ENCODE data around the gene SPAG8. TPM values are rescaled to one million over a fixed set of nuclear protein-coding genes. Genes with fewer than 3 reads are reported as not detected.
A peak's percentile ranks its signal among the peaks of the same experiment; 100 is the strongest.

SPAG8 gene
- total RNA-seq, 1 experiment from 2014 or later = 0.63 TPM

GRCh38 chr9:35828716-35829083, 16.6 kb upstream of the SPAG8 start, which contains the start of gene FAM221B:
TSS of gene FAM221B (minus strand) at chr9:35828732. CDS start at chr9:35826161, 2,571 bp downstream.
- H3K27ac ChIP-seq = peak within 1 kb of the TSS; percentile 39; the same call in 1 of the 2 replicates
- no peak for DNase-seq
- peak within 1 kb of the TSS; percentile 90 for H3K4me3 ChIP-seq
- no peaks in the 10 kb centered on the region for H3K27me3 ChIP-seq
- H3K36me3 ChIP-seq = no peaks in the 10 kb centered on the region
- H3K9me3 ChIP-seq (replicated peaks) = no peaks in the 10 kb centered on the region
- peaks cover 15% of the 10 kb centered on the region for H3K4me1 ChIP-seq

DNA sequence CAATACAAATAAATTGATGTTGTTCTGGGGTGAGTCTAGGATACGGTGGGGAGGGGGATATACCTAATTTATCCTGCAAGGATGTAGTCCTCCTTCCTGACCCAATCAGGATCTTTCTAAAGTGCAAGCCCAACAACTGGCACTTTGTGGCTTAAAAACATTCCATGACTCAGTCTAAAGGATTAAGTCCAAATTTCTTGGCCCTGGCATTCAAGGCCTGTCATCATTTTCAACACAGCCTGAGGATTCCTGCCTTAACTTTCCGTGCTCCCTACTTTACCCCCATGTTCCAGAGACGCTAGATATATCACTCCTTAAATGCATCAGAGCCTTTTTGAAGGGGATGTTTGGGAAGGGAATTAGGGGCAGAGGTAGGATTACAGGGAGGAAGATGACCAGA, 15.4 kb upstream of the SPAG8 start:
- peak in 1 of 2 experiments; percentile 17 for DNase-seq
- H3K27me3 ChIP-seq = no peaks in the 10 kb centered on the region
- no peak overlapping the region for H3K27ac ChIP-seq
- H3K9me3 ChIP-seq (replicated peaks) = no peaks in the 10 kb centered on the region
- no peaks in the 10 kb centered on the region for H3K36me3 ChIP-seq
- peaks cover 15% of the 10 kb centered on the region for H3K4me1 ChIP-seq
- H3K4me3 ChIP-seq = no peak overlapping the region

- Histone ChIP-seq H3K4me3 (no peak overlapping the region), H3K27me3 (no peaks in the 10 kb centered on the region), H3K9me3 (replicated peaks) (no peaks in the 10 kb centered on the region), H3K36me3 (no peaks in the 10 kb centered on the region), H3K4me1 (peaks cover 15% of the 10 kb centered on the region), H3K27ac (no peak overlapping the region)
- DNase-seq = peak; percentile 49 to 76
Observed at GRCh38 chr9:35826071-35826701, 14.1 kb upstream of the SPAG8 start.

GRCh38 chr9:35822926-35823325, 10.9 kb upstream of the SPAG8 start:
- no peaks in the 10 kb centered on the region for H3K9me3 ChIP-seq (replicated peaks)
- H3K27ac ChIP-seq = no peak overlapping the region
- no peaks in the 10 kb centered on the region for H3K36me3 ChIP-seq
- DNase-seq = no peak
- peaks cover 6% of the 10 kb centered on the region for H3K4me1 ChIP-seq
- H3K4me3 ChIP-seq = no peak overlapping the region
- no peaks in the 10 kb centered on the region for H3K27me3 ChIP-seq

DNA sequence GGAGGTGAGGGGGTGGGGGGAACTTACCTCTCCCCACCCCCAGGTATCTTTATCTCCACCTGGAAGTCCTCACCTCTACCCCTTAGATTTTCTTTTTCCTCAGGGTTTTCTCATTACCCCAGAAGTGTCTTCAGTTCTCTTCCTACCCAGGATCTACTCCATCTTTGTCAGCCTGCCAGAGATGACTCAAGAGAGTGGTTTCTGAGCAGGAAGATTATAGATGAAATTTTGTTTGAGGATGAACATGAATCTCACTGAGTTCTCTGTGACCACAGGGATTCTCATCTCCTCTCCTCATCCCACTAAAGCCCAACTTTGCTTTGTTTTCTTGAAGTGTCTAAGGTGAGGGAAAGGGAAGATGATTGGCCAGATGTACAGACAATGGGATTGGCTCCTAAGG, 8.0 kb upstream of the SPAG8 start:
- Histone ChIP-seq H3K4me1 (no peaks in the 10 kb centered on the region), H3K27ac (no peak overlapping the region), H3K27me3 (no peaks in the 10 kb centered on the region), H3K36me3 (no peaks in the 10 kb centered on the region), H3K4me3 (no peak overlapping the region), H3K9me3 (replicated peaks) (no peaks in the 10 kb centered on the region)
- DNase-seq = no peak

GRCh38 chr9:35818341-35818740, 6.3 kb upstream of the SPAG8 start:
- no peak for DNase-seq
- no peaks in the 10 kb centered on the region for H3K36me3 ChIP-seq
- no peaks in the 10 kb centered on the region; the same call in 1 of the 2 replicates for H3K4me1 ChIP-seq
- no peaks in the 10 kb centered on the region for H3K9me3 ChIP-seq (replicated peaks)
- H3K27ac ChIP-seq = no peak overlapping the region
- H3K4me3 ChIP-seq = no peak overlapping the region
- no peaks in the 10 kb centered on the region for H3K27me3 ChIP-seq

GRCh38 chr9:35816708-35817107, 4.6 kb upstream of the SPAG8 start:
- Histone ChIP-seq H3K36me3 (no peaks in the 10 kb centered on the region), H3K9me3 (replicated peaks) (no peaks in the 10 kb centered on the region), H3K4me1 (peaks cover 5% of the 10 kb centered on the region; the same call in 1 of the 2 replicates), H3K27ac (no peak overlapping the region), H3K27me3 (no peaks in the 10 kb centered on the region), H3K4me3 (no peak overlapping the region)
- peak; percentile 15 to 37 for DNase-seq

GRCh38 chr9:35814841-35815543, 2.9 kb upstream of the SPAG8 start, which contains the start of gene HINT2:
TSS of gene HINT2 (minus strand) at chr9:35815042. CDS start at chr9:35814979, 63 bp downstream.
- Histone ChIP-seq H3K9me3 (replicated peaks) (no peaks in the 10 kb centered on the region), H3K36me3 (no peaks in the 10 kb centered on the region), H3K4me3 (peak within 1 kb of the TSS; percentile 72), H3K27ac (peak within 1 kb of the TSS; percentile 86), H3K4me1 (peaks cover 12% of the 10 kb centered on the region; the same call in 1 of the 2 replicates), H3K27me3 (no peaks in the 10 kb centered on the region)
- peak; percentile 96 to 98 for DNase-seq

DNA sequence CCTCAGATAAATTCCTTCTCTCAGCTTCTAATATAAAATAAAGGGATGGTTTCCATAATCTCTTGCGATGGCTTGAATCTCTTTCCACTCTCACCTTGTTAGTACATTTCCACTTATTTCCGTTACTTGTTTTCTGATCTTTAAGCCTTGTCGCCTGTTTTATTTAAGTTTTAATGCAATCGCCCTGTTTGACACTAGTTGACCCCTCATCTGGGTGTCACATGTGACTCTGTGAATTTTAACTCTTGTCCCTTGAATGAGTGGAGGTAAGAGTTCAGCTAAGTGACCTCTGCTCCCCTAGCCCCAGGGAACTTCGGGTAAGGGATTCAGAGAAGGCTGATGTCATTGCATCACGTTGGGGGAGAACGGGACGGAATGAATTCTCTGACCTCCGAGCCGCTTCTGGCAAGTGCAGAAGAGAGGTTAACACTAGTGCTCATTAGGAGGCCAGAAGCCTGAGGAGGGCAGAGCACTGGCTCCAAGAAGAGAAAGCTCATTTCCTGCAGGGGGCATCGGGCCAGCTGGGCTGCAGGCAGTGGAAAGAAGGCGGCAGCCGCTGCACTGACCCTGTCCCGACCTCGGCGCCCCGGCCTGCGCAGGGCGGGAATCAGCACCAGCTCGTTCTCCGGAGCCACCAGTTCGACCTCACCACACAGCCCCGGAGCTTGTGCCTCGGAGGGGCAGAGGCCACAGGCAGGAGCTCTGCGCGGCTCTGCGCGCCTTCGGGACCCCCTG, 2.2 kb upstream of the SPAG8 start:
- no peaks in the 10 kb centered on the region for H3K9me3 ChIP-seq (replicated peaks)
- no peaks in the 10 kb centered on the region for H3K36me3 ChIP-seq
- H3K27ac ChIP-seq = peak overlapping the region; percentile 86
- no peaks in the 10 kb centered on the region for H3K27me3 ChIP-seq
- peaks cover 12% of the 10 kb centered on the region; the same call in 1 of the 2 replicates for H3K4me1 ChIP-seq
- H3K4me3 ChIP-seq = peak overlapping the region; percentile 72
- peak; percentile 64 to 67 for DNase-seq

DNA sequence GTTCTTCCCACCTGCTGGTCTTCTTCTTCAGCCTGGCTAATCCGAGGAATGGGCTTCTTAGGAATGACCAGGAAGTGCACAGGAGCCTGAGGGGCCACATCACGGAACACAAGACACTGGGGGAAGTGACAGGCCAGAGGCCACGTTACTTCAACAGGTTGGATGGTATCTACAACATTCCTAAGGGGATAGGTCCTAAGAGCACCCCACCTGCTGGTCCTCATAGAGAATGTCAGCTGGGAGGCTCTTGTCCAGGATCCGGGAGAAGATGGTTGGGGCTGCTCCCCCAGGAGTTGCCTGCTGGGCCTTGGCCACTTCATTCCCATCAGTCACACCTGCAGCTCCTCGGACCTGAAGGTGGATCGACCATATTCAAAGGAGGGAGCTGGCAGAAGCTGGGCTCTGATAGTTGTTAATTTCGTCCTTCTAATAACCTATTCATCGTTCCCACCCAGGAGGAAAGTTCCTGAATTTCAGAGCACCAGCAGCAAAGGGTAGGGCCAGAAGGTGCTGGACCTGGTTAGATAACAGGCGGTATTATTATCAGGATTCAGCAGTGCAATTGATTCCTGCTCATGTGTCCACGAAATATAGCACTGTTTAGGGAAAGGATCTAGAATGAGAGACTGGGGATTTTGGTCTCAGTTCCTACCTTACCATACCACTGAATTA, 1.5 kb upstream of the SPAG8 start:
- no peaks in the 10 kb centered on the region for H3K9me3 ChIP-seq (replicated peaks)
- no peaks in the 10 kb centered on the region for H3K27me3 ChIP-seq
- DNase-seq = peak in 1 of 2 experiments; percentile 32
- H3K4me1 ChIP-seq = peaks cover 12% of the 10 kb centered on the region; the same call in 1 of the 2 replicates
- H3K27ac ChIP-seq = no peak overlapping the region
- no peak overlapping the region; the same call in 1 of the 2 replicates for H3K4me3 ChIP-seq
- no peaks in the 10 kb centered on the region for H3K36me3 ChIP-seq

- Histone ChIP-seq H3K4me3 (peak overlapping the region; percentile 51), H3K27me3 (no peaks in the 10 kb centered on the region), H3K36me3 (no peaks in the 10 kb centered on the region), H3K27ac (peak overlapping the region; percentile 45), H3K9me3 (replicated peaks) (no peaks in the 10 kb centered on the region), H3K4me1 (peaks cover 12% of the 10 kb centered on the region; the same call in 1 of the 2 replicates)
- DNase-seq = no peak
Observed at GRCh38 chr9:35811381-35812024, 559 bp downstream of the SPAG8 start.

DNA sequence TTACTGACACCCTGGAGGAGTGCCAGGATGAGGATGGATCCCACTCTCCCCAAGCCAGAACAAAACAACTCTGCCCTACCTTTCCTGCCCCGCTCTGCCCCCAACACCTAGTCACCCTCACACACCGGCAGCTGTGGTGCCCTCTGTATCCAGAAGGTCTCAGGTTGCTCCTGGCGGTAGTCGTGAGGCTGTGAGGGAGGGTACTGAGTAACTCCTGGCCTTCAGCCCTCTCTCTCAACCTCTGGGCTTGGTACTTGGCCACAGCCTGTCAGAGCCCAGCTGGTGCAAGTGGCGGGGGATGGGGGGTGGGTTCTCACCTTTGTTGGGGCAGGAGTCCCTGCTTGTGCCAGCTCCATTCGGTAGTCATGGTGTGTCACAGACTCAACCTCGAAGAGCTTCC, 1.9 kb downstream of the SPAG8 start:
- H3K36me3 ChIP-seq = no peaks in the 10 kb centered on the region

GRCh38 chr9:35808433-35808832, 3.6 kb downstream of the SPAG8 start:
- H3K36me3 ChIP-seq = no peaks in the 10 kb centered on the region
- H3K4me3 ChIP-seq = no peak overlapping the region
- H3K27ac ChIP-seq = no peak overlapping the region
- peaks cover 12% of the 10 kb centered on the region; the same call in 1 of the 2 replicates for H3K4me1 ChIP-seq
- H3K9me3 ChIP-seq (replicated peaks) = no peaks in the 10 kb centered on the region
- H3K27me3 ChIP-seq = no peaks in the 10 kb centered on the region
- DNase-seq = no peak

More for the DNA sequence above, 1.9 kb downstream of the SPAG8 start:
- H3K4me3 ChIP-seq = no peak overlapping the region
- peaks cover 12% of the 10 kb centered on the region; the same call in 1 of the 2 replicates for H3K4me1 ChIP-seq
- no peak for DNase-seq
- H3K27ac ChIP-seq = no peak overlapping the region
- H3K27me3 ChIP-seq = no peaks in the 10 kb centered on the region
- H3K9me3 ChIP-seq (replicated peaks) = no peaks in the 10 kb centered on the region

DNA sequence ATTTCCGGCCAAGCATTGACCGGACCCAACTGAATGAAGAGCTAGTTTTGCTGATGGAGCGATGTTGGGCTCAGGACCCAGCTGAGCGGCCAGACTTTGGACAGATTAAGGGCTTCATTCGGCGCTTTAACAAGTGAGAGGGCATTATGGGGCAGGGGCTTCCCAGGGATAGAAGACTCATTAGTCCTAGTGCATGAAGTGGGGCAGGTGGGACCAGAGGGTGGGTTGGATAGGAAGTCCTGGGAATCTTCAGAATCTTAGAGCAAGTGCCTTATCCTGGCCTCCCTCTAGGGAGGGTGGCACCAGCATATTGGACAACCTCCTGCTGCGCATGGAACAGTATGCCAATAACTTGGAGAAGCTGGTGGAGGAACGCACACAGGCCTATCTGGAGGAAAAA, 6.0 kb downstream of the SPAG8 start:
- no peaks in the 10 kb centered on the region for H3K9me3 ChIP-seq (replicated peaks)
- no peak overlapping the region for H3K27ac ChIP-seq
- H3K36me3 ChIP-seq = no peaks in the 10 kb centered on the region
- DNase-seq = no peak
- peaks cover 2% of the 10 kb centered on the region; the same call in 1 of the 2 replicates for H3K4me1 ChIP-seq
- H3K4me3 ChIP-seq = no peak overlapping the region
- no peaks in the 10 kb centered on the region for H3K27me3 ChIP-seq
